ENCODE data around the gene ACSS1. TPM values are rescaled to one million over a fixed set of nuclear protein-coding genes. Genes with fewer than 3 reads are reported as not detected.
A peak's percentile ranks its signal among the peaks of the same experiment; 100 is the strongest.

Gene ACSS1
- total RNA-seq, 2 experiments from 2014 or later = 38.3 to 40.3 TPM

DNA sequence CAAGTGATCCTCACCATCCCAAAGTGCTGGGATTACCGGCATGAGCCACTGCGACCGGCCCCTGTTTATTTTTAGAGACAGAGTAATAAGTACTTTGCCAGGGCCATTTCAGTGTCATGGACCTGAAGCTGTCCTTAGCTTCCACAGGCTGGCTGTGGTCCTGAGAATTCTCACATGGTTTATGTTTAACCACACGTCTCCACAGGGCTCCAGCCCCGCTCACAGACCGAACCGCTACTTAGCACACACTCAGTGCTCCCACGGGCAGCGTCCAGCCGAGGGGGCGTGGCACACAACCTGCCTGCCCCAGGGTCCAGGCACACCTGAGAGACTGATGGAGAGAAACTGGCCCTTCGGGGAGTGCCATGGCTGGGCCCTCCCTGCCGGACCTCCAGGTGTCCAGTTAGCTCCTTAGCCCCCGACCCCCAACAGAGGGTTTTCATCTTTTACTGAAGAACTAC lies 11.7 kb downstream of the ACSS1 start:
- H3K36me3 Mint-ChIP-seq (ENCODE audit: low read depth) = peaks cover 17% of the 10 kb centered on the region
- CTCF ChIA-PET = no interaction called here
- H3K4me1 Mint-ChIP-seq = peaks cover 36% of the 10 kb centered on the region
- H3K4me3 Mint-ChIP-seq = no peak overlapping the region
- no peaks in the 10 kb centered on the region for H3K27me3 Mint-ChIP-seq
- POLR2A ChIA-PET = interaction anchor here (1.7 kb wide), 1 partner anchor 10 kb away, joined by 5 read pairs; no protein-coding TSS in a partner anchor
- H3K27ac Mint-ChIP-seq = no peak overlapping the region
- H3K9me3 Mint-ChIP-seq = no peaks in the 10 kb centered on the region
- DNase-seq = no peak

DNA sequence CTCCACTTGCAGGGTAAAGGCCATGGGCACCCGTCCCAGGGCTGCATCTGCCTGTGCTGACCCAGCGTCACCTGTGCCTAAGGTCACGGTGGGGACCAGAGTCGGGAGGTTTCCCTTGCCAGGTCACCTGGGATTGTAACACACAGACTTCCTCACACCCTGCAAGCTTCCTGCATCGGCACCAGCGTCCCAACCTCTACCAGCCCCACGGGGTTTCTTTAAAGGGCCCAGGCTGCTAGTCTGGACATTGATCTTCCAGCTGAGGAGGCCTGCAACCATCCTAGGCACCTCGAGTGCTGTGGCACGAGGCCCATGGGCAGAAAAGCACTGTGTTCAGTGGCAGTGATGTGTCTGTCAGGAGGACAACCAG lies 12.6 kb downstream of the ACSS1 start:
- POLR2A ChIA-PET = interaction anchor here (1.0 to 1.7 kb wide), 2 partner anchors 9 to 11 kb away, joined by 3 to 5 read pairs; no protein-coding TSS in a partner anchor
- CTCF ChIA-PET = no interaction called here
- H3K4me1 Mint-ChIP-seq = peaks cover 32% of the 10 kb centered on the region
- DNase-seq = no peak
- no peaks in the 10 kb centered on the region for H3K27me3 Mint-ChIP-seq
- H3K4me3 Mint-ChIP-seq = no peak overlapping the region
- H3K36me3 Mint-ChIP-seq (ENCODE audit: low read depth) = peaks cover 17% of the 10 kb centered on the region
- no peaks in the 10 kb centered on the region for H3K9me3 Mint-ChIP-seq
- peak overlapping the region; percentile 26 for H3K27ac Mint-ChIP-seq

DNA sequence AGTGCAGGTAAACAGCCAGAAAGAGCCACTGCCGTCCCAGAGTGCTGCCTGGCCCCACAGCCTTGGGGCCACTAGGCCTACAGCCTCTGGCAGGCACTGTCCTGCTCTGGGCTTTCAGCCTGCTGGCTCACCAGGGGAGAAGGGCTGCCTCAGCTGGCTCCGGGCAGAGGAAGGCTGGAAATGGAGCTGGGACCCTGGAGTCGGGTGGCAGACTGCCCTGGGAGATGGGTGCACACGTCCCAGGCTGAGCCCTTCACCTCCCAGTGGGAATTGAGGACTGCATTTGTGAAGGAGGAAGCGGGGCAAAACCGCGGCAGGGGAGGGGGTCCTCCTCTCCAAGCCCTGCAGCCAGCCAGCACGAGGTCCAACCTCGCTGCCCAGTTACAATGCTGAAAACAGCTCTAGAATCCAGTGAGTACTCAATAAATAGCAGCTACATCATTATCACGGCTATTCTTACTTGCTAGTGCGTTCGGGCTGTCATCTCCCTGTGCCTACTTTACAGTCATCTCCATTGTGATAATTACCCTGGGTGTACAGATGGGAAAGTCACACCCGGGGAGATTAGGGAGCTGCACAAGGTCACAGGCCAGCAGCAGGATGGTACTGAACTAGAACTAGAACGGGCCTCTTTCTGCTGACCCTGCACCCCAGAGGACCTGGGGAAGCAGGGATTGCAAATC lies 13.1 kb downstream of the ACSS1 start:
- CTCF ChIA-PET = no interaction called here
- peaks cover 17% of the 10 kb centered on the region for H3K36me3 Mint-ChIP-seq (ENCODE audit: low read depth)
- peaks cover 32% of the 10 kb centered on the region for H3K4me1 Mint-ChIP-seq
- H3K9me3 Mint-ChIP-seq = no peaks in the 10 kb centered on the region
- no peak overlapping the region for H3K4me3 Mint-ChIP-seq
- POLR2A ChIA-PET = interaction anchor here (1.0 to 1.7 kb wide), 2 partner anchors 9 to 12 kb away, joined by 3 to 5 read pairs; no protein-coding TSS in a partner anchor
- DNase-seq = no peak
- H3K27ac Mint-ChIP-seq = no peak overlapping the region
- H3K27me3 Mint-ChIP-seq = no peaks in the 10 kb centered on the region

DNA sequence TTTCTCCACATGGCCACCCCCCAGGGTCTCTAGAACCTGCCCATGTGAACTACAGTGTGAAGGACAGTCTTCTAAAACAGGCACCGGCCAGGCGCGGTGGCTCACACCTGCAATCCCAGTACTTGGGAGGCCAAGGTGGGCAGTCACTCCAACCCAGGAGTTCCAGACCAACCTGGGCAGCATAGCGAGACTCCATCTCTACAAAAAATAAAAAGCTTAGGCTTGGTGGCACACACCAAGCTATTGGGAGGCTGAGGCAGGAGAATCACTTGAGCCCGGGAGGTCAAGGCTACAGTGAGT lies 13.7 kb downstream of the ACSS1 start:
- DNase-seq = no peak
- Mint-ChIP-seq H3K4me1 (peaks cover 29% of the 10 kb centered on the region), H3K27me3 (no peaks in the 10 kb centered on the region), H3K36me3 (ENCODE audit: low read depth) (peaks cover 17% of the 10 kb centered on the region), H3K9me3 (no peaks in the 10 kb centered on the region), H3K27ac (peak overlapping the region; percentile 40), H3K4me3 (no peak overlapping the region)
- ChIA-PET CTCF (no interaction called here), POLR2A (interaction anchor here (1.8 kb wide), 1 partner anchor 13 kb away, joined by 12 read pairs; the partner anchor contains the start of gene ACSS1)

DNA sequence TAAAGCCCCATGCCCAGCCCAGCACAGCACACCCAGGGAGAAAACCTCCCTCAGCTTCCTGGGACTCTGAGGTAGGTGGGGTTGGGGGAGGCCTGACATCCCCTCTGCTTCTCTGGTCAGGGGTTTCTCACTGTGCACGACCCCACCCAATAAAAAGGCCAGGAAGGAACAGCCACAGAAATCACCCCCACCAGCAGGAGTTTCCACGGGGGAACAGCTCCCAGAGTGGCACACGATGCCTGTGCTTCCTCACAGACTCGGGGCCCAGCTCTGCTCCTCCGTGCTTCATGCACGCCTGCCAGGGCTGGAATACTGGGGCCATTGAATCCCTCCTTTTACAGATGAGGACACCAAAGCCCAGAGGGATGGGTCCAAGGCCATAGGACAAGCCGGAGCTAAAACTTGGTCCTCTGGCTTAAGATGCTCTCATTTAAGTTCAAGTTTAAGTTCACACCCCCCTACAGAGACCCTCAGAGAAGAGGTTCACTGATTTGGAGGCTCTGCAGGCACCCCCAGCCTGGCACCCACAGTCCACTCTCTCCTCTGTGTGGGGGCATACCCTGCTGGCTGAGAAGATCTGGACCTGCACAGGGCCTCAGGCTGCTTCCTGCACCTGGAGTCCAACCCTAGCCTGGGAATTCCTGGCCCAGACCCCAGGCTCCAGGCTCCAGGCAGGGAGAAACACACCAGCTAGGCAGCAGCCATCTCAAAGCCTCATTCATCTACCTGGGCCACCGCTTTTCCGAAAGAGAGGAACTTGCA lies 14.3 kb downstream of the ACSS1 start:
- H3K4me1 Mint-ChIP-seq = peaks cover 25% of the 10 kb centered on the region
- H3K9me3 Mint-ChIP-seq = no peaks in the 10 kb centered on the region
- H3K27me3 Mint-ChIP-seq = no peaks in the 10 kb centered on the region
- no peak overlapping the region for H3K4me3 Mint-ChIP-seq
- H3K27ac Mint-ChIP-seq = peak overlapping the region; percentile 96
- no peak for DNase-seq
- peaks cover 17% of the 10 kb centered on the region for H3K36me3 Mint-ChIP-seq (ENCODE audit: low read depth)
- ChIA-PET CTCF (no interaction called here), POLR2A (interaction anchor here (1.8 kb wide), 1 partner anchor 14 kb away, joined by 12 read pairs; the partner anchor contains the start of gene ACSS1)

DNA sequence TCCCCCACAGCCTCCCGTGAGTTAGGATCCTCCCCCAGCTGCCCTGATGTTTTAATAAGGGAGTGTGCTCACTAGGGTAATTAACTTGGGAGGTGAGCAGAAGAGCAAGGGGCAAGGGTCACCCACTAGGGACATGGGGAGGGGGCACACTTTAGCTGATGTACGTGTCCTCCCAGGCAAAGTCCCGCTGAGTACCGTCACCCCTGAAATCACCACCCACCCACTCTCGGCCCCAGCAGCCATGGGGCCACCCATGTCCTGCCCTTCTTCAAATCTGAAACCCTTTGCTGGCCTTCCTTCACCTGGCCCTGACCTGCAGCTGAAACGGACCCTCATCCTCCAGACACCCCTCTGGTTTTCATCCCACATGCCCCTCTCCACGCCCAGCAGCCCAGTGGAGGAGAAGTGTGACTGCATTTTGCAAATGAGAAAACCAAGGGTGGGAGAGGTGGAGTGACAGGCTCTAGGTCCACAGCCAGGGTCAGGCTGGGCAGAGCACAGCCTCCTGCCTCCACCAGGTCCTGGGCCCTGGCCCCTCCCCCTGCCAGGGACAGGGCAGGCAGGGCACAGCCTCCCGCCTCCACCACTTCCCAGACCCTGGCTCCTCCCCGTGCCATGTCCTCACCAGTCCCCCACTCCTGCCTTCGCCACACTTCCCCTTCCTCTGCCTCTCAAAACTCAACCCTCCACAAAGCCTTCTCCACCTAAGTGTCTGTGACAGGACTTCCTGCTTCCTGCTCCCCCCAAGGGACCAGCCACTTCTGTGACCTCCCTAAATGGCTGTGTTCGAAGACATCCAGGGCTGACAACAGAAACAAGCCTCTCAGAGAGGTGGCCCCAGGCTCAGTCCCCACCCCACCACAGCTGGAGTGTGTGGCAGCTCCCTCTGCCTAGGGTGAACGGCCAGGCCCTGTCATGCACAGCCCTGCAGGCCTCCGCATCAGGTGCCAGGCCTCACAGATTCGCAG lies 15.1 kb downstream of the ACSS1 start:
- Mint-ChIP-seq H3K9me3 (no peaks in the 10 kb centered on the region), H3K27me3 (no peaks in the 10 kb centered on the region), H3K36me3 (ENCODE audit: low read depth) (peaks cover 13% of the 10 kb centered on the region), H3K4me1 (peaks cover 28% of the 10 kb centered on the region), H3K4me3 (no peak overlapping the region), H3K27ac (peak overlapping the region; percentile 96)
- CTCF ChIA-PET = no interaction called here
- DNase-seq = peak; percentile 54
- POLR2A ChIA-PET = interaction anchor here (1.8 kb wide), 1 partner anchor 15 kb away, joined by 12 read pairs; the partner anchor contains the start of gene ACSS1

DNA sequence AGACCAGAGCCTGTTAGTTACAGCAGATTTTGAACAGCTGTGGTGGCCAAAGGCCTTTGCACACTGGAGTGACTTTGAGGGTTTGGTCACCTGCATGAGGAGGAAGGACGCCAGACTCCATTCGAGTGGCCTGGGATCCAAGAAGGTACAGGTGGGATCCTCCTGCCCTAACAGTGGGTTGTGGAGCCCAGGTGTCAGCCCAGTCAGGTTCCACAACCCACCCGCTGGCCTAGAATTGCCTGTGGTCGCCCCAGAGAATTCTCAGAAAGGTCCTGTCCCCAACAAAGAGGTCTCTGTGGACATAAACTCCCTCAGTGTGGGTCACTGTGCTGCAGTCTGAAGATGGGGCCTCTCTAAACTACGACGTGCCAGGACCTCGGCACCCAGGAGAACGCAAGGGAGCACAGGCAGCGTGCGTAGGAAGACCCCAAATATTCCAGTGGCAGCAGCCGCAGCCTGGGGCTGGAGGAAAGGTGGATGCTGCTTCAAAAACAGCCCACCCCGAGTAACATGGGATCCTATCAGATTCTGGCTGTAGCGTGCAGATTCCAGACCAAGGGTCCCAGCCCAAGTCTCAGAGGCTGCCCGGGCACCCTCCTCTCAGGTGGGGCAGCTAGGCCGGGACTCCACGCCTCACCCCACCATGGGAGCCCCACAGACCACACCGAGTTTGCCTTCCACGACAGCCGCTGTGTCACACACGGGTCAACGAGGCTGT lies 16.0 kb downstream of the ACSS1 start:
- no peak for DNase-seq
- POLR2A ChIA-PET = interaction anchor here (1.8 kb wide), 1 partner anchor 16 kb away, joined by 12 read pairs; the partner anchor contains the start of gene ACSS1
- H3K27me3 Mint-ChIP-seq = no peaks in the 10 kb centered on the region
- CTCF ChIA-PET = no interaction called here
- no peak overlapping the region for H3K4me3 Mint-ChIP-seq
- no peak overlapping the region for H3K27ac Mint-ChIP-seq
- no peaks in the 10 kb centered on the region for H3K9me3 Mint-ChIP-seq
- peaks cover 37% of the 10 kb centered on the region for H3K4me1 Mint-ChIP-seq
- peaks cover 8% of the 10 kb centered on the region for H3K36me3 Mint-ChIP-seq (ENCODE audit: low read depth)

DNA sequence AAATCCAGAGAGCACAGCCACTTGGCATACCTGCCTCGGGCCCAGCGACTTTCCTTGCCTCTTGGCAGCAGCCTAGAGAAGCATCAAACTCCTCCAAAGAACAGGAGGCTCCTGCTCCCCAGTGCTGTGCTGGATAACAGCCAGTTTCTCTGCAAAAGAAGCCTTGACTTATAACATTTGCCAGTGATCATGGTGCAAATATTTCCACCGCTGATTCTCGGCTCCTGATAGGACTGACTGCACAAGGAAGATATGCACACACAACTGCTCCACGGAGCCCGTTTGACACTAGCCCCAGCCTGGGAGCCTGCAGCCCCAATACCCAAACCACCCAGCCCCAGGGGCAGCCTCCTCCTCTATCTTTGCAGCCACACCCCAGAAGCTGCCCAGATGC lies 17.5 kb downstream of the ACSS1 start:
- Mint-ChIP-seq H3K27me3 (no peaks in the 10 kb centered on the region), H3K27ac (no peak overlapping the region), H3K36me3 (ENCODE audit: low read depth) (peaks cover 2% of the 10 kb centered on the region), H3K4me1 (peaks cover 52% of the 10 kb centered on the region), H3K4me3 (no peak overlapping the region), H3K9me3 (no peaks in the 10 kb centered on the region)
- DNase-seq = no peak
- ChIA-PET CTCF (no interaction called here), POLR2A (no interaction called here)

DNA sequence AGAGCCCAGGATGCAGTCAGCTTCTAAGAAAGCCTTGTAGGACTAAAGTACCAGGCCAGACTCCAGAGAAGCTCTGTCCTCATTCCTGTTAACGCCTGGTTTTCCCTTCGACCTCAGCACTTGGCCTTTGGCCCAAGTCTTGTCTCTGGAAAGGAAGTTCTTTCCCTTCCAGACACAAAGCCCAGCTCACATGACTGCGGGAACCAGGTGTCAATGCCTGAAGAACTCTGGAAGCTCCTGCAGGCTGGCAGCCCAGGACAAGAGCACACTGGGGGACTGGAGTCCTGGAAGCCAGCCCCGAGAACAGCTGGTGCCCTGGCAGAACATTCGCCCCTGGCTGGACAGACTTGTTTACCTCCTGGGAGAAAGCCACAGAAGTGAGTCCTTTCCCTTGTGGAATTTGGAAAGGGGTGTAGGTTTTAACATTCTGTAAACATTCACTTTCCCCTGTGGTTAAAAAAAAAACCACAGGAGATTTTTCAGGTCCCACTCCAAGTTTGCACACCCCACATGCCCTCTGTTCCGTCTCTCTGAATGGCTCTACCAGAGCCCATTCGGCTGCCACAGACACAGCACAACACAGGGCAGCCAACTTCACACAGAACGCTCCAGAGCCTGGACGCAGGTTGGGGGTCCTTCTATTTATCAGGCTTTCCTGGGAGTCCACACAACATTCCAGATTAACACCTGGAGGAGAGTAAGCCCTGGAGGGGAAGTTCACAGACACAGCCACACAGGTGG lies 18.1 kb downstream of the ACSS1 start:
- H3K4me1 Mint-ChIP-seq = peaks cover 52% of the 10 kb centered on the region
- H3K36me3 Mint-ChIP-seq (ENCODE audit: low read depth) = peaks cover 2% of the 10 kb centered on the region
- no peaks in the 10 kb centered on the region for H3K27me3 Mint-ChIP-seq
- H3K4me3 Mint-ChIP-seq = no peak overlapping the region
- H3K27ac Mint-ChIP-seq = no peak overlapping the region
- DNase-seq = no peak
- H3K9me3 Mint-ChIP-seq = no peaks in the 10 kb centered on the region
- ChIA-PET POLR2A (no interaction called here), CTCF (no interaction called here)

DNA sequence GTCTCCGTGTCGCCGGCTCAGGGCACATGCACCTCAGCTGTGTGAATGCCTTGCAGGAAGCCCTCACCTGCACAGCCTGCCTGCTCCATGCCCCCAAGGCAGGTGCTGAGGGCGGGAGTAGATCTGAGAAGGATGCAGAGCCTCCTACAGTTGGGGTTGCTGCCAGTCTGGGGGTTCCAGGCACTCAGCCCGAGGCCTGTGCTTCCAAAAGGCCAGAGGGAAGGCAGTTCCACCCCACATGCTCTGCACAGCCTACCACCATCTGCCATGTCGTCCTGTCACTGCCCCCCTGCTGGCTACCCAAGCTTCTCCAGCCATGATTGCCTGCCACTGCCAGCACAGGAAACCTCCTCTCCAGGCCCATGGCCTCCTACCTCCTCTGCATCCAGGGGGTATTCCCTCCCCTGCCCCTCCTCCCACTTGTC lies 19.3 kb downstream of the ACSS1 start:
- POLR2A ChIA-PET = no interaction called here
- CTCF ChIA-PET = no interaction called here
- Mint-ChIP-seq H3K4me3 (no peak overlapping the region), H3K4me1 (peaks cover 47% of the 10 kb centered on the region), H3K9me3 (no peaks in the 10 kb centered on the region), H3K27me3 (no peaks in the 10 kb centered on the region), H3K36me3 (ENCODE audit: low read depth) (peaks cover 2% of the 10 kb centered on the region), H3K27ac (no peak overlapping the region)
- no peak for DNase-seq

DNA sequence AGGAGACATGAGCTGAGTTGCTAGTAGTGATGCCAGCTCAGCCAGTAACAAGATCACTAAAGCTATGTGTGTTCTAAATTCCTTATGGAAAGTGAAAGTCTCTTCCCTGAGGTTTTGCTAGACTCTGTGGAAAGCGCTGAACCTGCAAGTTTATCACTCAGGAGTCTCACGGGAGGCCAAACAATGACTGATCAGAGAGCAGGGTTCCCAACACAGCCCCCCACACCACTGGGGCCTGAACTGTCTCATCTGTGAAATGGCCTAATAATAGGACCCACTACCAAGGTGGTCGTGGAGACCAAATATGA lies 19.9 kb downstream of the ACSS1 start:
- Mint-ChIP-seq H3K4me3 (no peak overlapping the region), H3K36me3 (ENCODE audit: low read depth) (peaks cover 2% of the 10 kb centered on the region), H3K9me3 (no peaks in the 10 kb centered on the region), H3K27ac (no peak overlapping the region), H3K4me1 (peaks cover 43% of the 10 kb centered on the region), H3K27me3 (no peaks in the 10 kb centered on the region)
- no peak for DNase-seq
- ChIA-PET POLR2A (no interaction called here), CTCF (no interaction called here)

Measured in activated CD4-positive, alpha-beta memory T cell treated with anti-CD3 and anti-CD28 coated beads, Interleukin-2, amount 10 ng/mL, durations not matched to agents 7 days and 5 days (primary cell).